Left lung (tissue), 10 donors: ENCODE results near the gene MTIF3. TPM values are rescaled to one million over a fixed set of nuclear protein-coding genes. Genes with fewer than 3 reads are reported as not detected.

Experiments
- ATAC-seq: fragments of 200-7000 bp; cut with Tn5 transposase; one replicate; pipeline ENCODE4 v1.9.1; 2020; ENCODE audit warnings: moderate library complexity
- DNase-seq, 4 donors: peaks; one replicate each; pipeline ENCODE4 v3.0.0-alpha.2; 2013 to 2020
- H3K27ac ChIP-seq, 2 donors: fragments of 200-600 bp; sonication (generic) in 1 of 2; one replicate each; pipeline versions ENCODE4 v1.5.0 to v1.8.0; 2020 to 2021
- H3K27me3 ChIP-seq, 2 donors: fragments of 200-600 bp; sonication (generic) in 1 of 2; one replicate each; pipeline versions ENCODE4 v1.5.0 to v1.8.0; 2020 to 2021
- H3K36me3 ChIP-seq, 2 donors: fragments of 200-600 bp; sonication (generic) in 1 of 2; one replicate each; pipeline versions ENCODE4 v1.5.0 to v1.8.0; 2020 to 2021
- H3K4me1 ChIP-seq, 2 donors: fragments of 200-600 bp; one replicate each; pipeline ENCODE4 v1.8.0; 2021
- H3K4me3 ChIP-seq, 2 donors: fragments of 200-600 bp; sonication (generic) in 1 of 2; one replicate each; pipeline versions ENCODE4 v1.5.0 to v1.8.0; 2020 to 2021; ENCODE audit warnings: mild to moderate bottlenecking in 1 of 2
- H3K9me3 ChIP-seq, 2 donors: fragments of 200-600 bp; sonication (generic) in 1 of 2; one replicate each; pipeline versions ENCODE4 v1.5.0 to v1.8.0; 2020 to 2021
- intact Hi-C, 2 donors: fragments of 100-400 bp; cut with DNase I; formaldehyde crosslinking; loops; one replicate each; pipeline versions ENCODE4 v1.11.2 to v1.14.2; 2022
- polyA plus RNA-seq, 6 donors: library from polyadenylated mRNA; unstranded; fragments of 120-200 nt; gene quantifications; one replicate each; pipeline ENCODE4 v1.2.1, GENCODE V29; 2013; ENCODE audit not compliant: insufficient read length in 6 of 6
- total RNA-seq, 2 donors: library from RNA; stranded (reverse); fragmentation: NEBNext Ultra II Directional; extraction: Animal tissue kit (Norgen Biotek cat#: 25700); gene quantifications; one replicate each; pipeline ENCODE4 v1.2.1, GENCODE V29; 2021
- TF ChIP-seq, protein P1 (sequence below), 2 donors: fragments of 200-600 bp; sonication (generic) in 1 of 2; IDR thresholded peaks; one replicate each; pipeline versions ENCODE4 v1.5.0 to v1.8.0; 2021; ENCODE audit warnings: antibody characterized with exemption in 2 of 2
- donor health status: DM: no; HTN: yes; CAD: no.
- donor health status: DM: no; HTN: no; CAD: no.

Gene MTIF3
- total and polyA plus RNA-seq, 8 donors = 43.4 to 70.0 (median 66.5) TPM

DNA sequence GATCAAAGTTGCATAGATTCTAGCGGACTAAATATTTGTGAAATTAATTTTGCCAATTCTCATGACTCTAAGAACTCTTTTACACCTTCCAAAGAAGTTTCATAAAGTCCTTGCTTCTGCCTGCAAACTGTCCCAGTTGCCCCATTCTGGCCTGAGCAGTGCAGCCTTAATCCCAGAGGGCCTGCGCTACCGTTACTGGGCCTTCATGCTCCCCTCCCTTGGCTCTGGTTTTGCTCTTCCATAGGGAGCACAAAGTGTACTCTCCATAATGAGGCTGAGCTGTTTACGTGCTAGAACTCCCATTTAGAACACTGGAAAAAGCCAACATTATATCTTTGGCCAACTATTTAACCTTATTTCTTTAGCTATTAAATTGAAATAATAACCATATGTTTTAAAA is 2.1 kb downstream of the MTIF3 start:
- ATAC-seq (no peak), DNase-seq (no peak)
- no peaks in the 10 kb centered on the region for H3K27me3 ChIP-seq
- H3K9me3 ChIP-seq = no peaks in the 10 kb centered on the region
- H3K4me3 ChIP-seq = no peak overlapping the region
- peaks cover 13 to 42% of the 10 kb centered on the region in 2 donors for H3K4me1 ChIP-seq
- intact Hi-C loops = no loop called here
- TF ChIP-seq, protein P1, sequence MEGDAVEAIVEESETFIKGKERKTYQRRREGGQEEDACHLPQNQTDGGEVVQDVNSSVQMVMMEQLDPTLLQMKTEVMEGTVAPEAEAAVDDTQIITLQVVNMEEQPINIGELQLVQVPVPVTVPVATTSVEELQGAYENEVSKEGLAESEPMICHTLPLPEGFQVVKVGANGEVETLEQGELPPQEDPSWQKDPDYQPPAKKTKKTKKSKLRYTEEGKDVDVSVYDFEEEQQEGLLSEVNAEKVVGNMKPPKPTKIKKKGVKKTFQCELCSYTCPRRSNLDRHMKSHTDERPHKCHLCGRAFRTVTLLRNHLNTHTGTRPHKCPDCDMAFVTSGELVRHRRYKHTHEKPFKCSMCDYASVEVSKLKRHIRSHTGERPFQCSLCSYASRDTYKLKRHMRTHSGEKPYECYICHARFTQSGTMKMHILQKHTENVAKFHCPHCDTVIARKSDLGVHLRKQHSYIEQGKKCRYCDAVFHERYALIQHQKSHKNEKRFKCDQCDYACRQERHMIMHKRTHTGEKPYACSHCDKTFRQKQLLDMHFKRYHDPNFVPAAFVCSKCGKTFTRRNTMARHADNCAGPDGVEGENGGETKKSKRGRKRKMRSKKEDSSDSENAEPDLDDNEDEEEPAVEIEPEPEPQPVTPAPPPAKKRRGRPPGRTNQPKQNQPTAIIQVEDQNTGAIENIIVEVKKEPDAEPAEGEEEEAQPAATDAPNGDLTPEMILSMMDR (IDR thresholded peaks at IDR 0.05) = no peak
- peaks cover 0 to 5% of the 10 kb centered on the region in 2 donors for H3K36me3 ChIP-seq
- H3K27ac ChIP-seq = no peak overlapping the region

GRCh38 chr13:27446986-27447583 is 3.3 kb downstream of the MTIF3 start:
- Histone ChIP-seq H3K4me1 (peaks cover 13 to 52% of the 10 kb centered on the region in 2 donors), H3K9me3 (no peaks in the 10 kb centered on the region), H3K4me3 (no peak overlapping the region), H3K27ac (no peak overlapping the region), H3K27me3 (no peaks in the 10 kb centered on the region), H3K36me3 (peaks cover 0 to 12% of the 10 kb centered on the region in 2 donors)
- intact Hi-C loops = no loop called here
- no peak for ATAC-seq
- no peak for DNase-seq
- TF ChIP-seq, protein P1 (IDR thresholded peaks at IDR 0.05) = no peak

- no peak overlapping the region for H3K4me3 ChIP-seq
- TF ChIP-seq, protein P1 (IDR thresholded peaks at IDR 0.05) = no peak
- ATAC-seq (no peak), DNase-seq (no peak)
- no peaks in the 10 kb centered on the region for H3K27me3 ChIP-seq
- peaks cover 0 to 25% of the 10 kb centered on the region in 2 donors for H3K4me1 ChIP-seq
- peaks cover 0 to 44% of the 10 kb centered on the region in 2 donors for H3K36me3 ChIP-seq
- intact Hi-C loops = no loop called here
- H3K9me3 ChIP-seq = no peaks in the 10 kb centered on the region
- H3K27ac ChIP-seq = no peak overlapping the region
Measured at GRCh38 chr13:27442797-27443196, 7.6 kb downstream of the MTIF3 start.

DNA sequence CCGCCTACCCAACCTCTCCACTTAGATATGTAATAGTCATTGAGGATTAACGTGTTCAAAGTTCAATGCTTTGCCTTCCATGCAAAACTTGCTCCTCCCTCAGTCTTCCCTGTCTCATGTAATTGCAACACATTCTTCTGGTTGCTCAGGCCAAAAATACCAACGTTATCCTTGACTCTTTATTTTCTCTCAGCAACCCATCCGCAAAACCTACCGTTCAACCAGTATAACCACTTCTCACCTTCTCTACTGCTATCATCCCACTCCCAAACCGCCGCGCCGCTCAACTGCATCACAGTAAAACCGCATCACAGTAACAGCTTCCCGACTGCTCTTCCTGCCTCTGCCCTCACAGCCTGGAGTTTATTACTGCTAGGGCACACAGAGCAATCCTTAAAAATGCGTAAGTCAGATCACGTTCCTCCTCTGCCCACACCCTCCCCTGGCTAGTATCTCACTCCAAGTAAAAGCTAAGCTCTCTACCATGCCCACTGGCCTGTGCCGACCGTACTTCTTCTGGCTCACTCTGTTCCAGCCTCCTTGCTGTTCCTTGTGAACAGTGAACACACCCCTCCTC is 8.2 kb downstream of the MTIF3 start:
- H3K27ac ChIP-seq = no peak overlapping the region
- TF ChIP-seq, protein P1 (IDR thresholded peaks at IDR 0.05) = no peak
- intact Hi-C loops = no loop called here
- H3K27me3 ChIP-seq = no peaks in the 10 kb centered on the region
- no peak overlapping the region for H3K4me3 ChIP-seq
- no peaks in the 10 kb centered on the region for H3K9me3 ChIP-seq
- ATAC-seq (no peak), DNase-seq (peak in 1 of 4 donors; percentile 53)
- H3K4me1 ChIP-seq = peaks cover 0 to 18% of the 10 kb centered on the region in 2 donors
- H3K36me3 ChIP-seq = peaks cover 0 to 44% of the 10 kb centered on the region in 2 donors

GRCh38 chr13:27440408-27440807 is 10.0 kb downstream of the MTIF3 start:
- Histone ChIP-seq H3K4me1 (peaks cover 0 to 10% of the 10 kb centered on the region in 2 donors), H3K4me3 (no peak overlapping the region), H3K36me3 (peaks cover 0 to 62% of the 10 kb centered on the region in 2 donors), H3K27me3 (no peaks in the 10 kb centered on the region), H3K9me3 (no peaks in the 10 kb centered on the region), H3K27ac (no peak overlapping the region)
- DNase-seq = no peak
- TF ChIP-seq, protein P1 (IDR thresholded peaks at IDR 0.05) = no peak
- ATAC-seq = no peak
- intact Hi-C loops = no loop called here
